Bronchial epithelial cell (primary cell): Measurements from ENCODE around the gene ZNF337. TPM values are rescaled to one million over a fixed set of nuclear protein-coding genes. Genes with fewer than 3 reads are reported as not detected.
A peak's percentile ranks its signal among the peaks of the same experiment; 100 is the strongest.

Experiments used
- DNase-seq: peaks from one replicate; pipeline ENCODE4 v3.0.0-alpha.2; 2010; ENCODE audit warnings: low read depth
- FAIRE-seq: peaks from 2 replicates; lab custom pipeline; 2011; peaks lifted over from hg19 to GRCh38; lab: Jason Lieb, UNC
- H3K27me3 ChIP-seq: 2 replicates; pipeline ENCODE4 v1.5.1; 2011; ENCODE audit warnings: low read length; ENCODE audit not compliant: control insufficient read depth, insufficient read depth
- H3K36me3 ChIP-seq: 2 replicates; pipeline ENCODE4 v1.5.1; 2011; ENCODE audit warnings: low read length; ENCODE audit not compliant: control insufficient read depth, insufficient read depth
- H3K4me3 ChIP-seq: 2 replicates; pipeline ENCODE4 v1.5.1; 2011; ENCODE audit warnings: mild to moderate bottlenecking, low read depth, low read length, control low read depth
- CTCF ChIP-seq: IDR thresholded peaks from 2 replicates; pipeline ENCODE4 v1.5.1; 2011; ENCODE audit warnings: mild to moderate bottlenecking, moderate library complexity, low read length, control low read depth, inconsistent platforms; ENCODE audit not compliant: insufficient read depth, severe bottlenecking
- total RNA-seq: library from RNA; depleted of rRNA; stranded (reverse); fragments of >200 nt; gene quantifications from 2 replicates; pipeline ENCODE4 v1.2.1, GENCODE V29; 2014

ZNF337 gene
- total RNA-seq, 1 donor from 2014 or later, result 18.4 TPM

GRCh38 chr20:25629816-25630499 lies 66.7 kb downstream of the ZNF337 start:
- FAIRE-seq (no peak), DNase-seq (no peak)
- H3K27me3 ChIP-seq, result no peaks in the 10 kb centered on the region
- TF ChIP-seq CTCF, result no peak
- H3K4me3 ChIP-seq, result no peak overlapping the region
- H3K36me3 ChIP-seq, result no peaks in the 10 kb centered on the region

GRCh38 chr20:25626779-25627178 lies 69.9 kb downstream of the ZNF337 start:
- no peak for FAIRE-seq
- no peak for TF ChIP-seq CTCF
- DNase-seq, result no peak
- Histone ChIP-seq H3K4me3 (no peak overlapping the region), H3K27me3 (no peaks in the 10 kb centered on the region), H3K36me3 (no peaks in the 10 kb centered on the region)

- H3K4me3 ChIP-seq, result peak overlapping the region; percentile 75
- FAIRE-seq (no peak), DNase-seq (no peak)
- H3K36me3 ChIP-seq, result no peaks in the 10 kb centered on the region
- no peak for TF ChIP-seq CTCF
- no peaks in the 10 kb centered on the region for H3K27me3 ChIP-seq
These were observed 72.1 kb downstream of the ZNF337 start for GRCh38 chr20:25624500-25624939.

Other genes starting within 250 kb of the ZNF337 start
- gene NINL, start 111.3 kb downstream of the ZNF337 start, total RNA-seq, result 4.1 and 5.0 TPM in 2 replicates
- 2.4 and 3.4 TPM in 2 replicates for gene NANP, start 72.8 kb downstream of the ZNF337 start, total RNA-seq